Measurements from ENCODE around the gene RTN4RL1. TPM values are rescaled to one million over a fixed set of nuclear protein-coding genes. Genes with fewer than 3 reads are reported as not detected.

Gene RTN4RL1
- total RNA-seq, 1 donor from 2014 or later = not detected

Other genes with a start within 250 kb of the RTN4RL1 start
- 6.7 and 7.8 TPM in 2 replicates for gene SMYD4, start 195.4 kb downstream of the RTN4RL1 start, total RNA-seq
- 22.0 and 30.3 TPM in 2 replicates for gene RPA1, start 195.3 kb downstream of the RTN4RL1 start, total RNA-seq
- gene DPH1, start 4.8 kb upstream of the RTN4RL1 start, total RNA-seq = 24.0 and 29.5 TPM in 2 replicates
- 88.2 and 100 TPM in 2 replicates for gene OVCA2, start 16.7 kb upstream of the RTN4RL1 start, total RNA-seq
- 8.8 and 11.9 TPM in 2 replicates for gene HIC1, start 29.8 kb upstream of the RTN4RL1 start, total RNA-seq